HG03060 (cell line): Measurements from ENCODE around the gene AGAP2.
"Not testable (repeated sequence)": the region's sequence is repeated elsewhere in the genome, so short reads cannot be mapped to it uniquely, and the experiment has no call there.

Experiments
- ATAC-seq: cut with Tn5 transposase; IDR thresholded peaks from one replicate; pipeline ENCODE4 v1.9.1; 2021; ENCODE audit warnings: low read depth, moderate number of reproducible peaks; ENCODE audit not compliant: unreplicated experiment

AGAP2 gene

DNA sequence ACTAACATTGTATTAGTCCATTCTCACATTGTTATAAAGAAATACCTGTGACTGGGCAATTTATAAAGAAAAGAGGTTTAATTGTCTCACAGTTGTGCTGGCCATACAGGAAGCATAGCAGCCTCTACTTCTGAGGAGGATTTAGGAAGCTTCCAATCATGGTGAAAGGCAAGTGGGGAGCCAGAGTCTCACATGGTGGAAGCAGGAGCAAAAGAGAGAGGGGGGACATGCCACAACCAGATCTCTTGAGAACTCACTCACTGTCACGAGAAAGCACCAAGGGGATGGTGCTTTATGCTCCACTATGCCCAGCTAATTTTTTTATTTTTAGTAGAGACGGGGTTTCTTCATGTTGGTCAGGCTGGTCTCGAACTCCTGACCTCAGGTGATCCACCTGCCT, 31.3 kb downstream of the AGAP2 start:
- no peak for ATAC-seq

DNA sequence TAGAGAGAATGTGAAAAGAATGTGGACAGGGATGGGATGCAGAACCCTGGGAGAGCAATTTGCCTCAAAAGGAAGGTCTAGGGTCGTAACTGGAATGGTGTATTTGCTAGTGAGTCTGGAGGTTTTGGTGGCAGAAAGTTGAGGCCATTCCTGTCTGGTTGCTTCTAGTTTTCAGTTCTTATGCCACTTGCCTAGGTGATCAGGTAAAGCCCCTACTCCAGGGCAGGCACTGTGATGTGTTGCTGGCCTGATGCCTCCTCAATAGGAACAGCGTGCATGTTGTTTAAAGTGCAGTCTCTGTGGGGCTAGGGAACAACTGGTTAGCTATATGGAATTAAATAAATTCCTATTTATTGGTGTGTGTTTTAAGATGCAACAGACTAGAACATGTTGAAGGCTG, 38.2 kb downstream of the AGAP2 start:
- no peak for ATAC-seq

GRCh38 chr12:57698414-57698813, 40.1 kb downstream of the AGAP2 start:
- no peak for ATAC-seq

DNA sequence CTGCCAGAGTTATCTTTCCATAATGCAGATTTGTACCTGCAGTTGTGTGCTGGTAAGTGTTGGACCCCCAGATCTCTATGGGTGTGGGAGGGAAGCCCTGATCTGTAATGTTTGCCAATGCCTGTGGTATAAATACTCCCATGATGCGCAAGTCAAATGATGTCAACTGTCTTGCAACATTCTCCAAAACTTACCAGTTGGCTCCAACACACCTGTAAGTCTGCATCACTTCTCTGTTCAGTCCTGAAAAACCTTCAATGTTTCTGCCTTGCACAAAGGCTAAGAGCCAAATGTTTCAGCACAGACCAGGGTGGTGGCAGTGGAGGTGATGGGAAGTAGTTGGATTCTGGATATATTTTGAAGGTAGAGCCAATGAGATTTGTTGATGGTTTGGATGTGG, 41.5 kb downstream of the AGAP2 start:
- ATAC-seq = no peak

DNA sequence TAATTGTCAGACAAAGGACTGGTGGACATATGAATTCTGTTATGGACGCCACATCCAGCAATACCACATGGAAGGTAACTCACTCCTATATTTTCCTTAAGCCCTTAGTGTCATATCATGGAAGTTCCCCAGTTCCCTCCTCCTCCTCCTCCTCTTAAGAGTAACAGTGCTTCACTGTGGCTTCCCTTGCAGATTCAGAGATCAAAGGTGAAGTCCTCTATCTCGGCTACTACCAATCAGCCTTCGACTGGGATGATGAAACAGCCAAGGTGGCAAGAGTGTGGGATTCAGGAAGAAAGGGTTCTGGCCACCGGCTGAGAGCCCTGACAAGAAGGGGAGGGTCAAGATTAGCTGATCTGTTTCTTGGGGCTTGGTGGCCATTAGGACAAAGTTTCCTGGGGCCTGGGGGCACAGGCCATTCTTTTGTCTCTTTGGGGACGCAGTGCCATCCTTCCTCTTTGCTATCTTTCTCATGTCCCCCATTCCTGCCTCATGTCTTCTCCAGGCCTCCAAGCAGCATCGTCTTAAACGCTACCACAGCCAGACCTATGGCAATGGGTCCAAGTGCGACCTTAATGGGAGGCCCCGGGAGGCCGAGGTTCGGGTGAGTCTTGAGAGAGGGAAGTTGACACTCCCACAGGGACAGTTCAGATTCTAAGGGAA, 42.6 kb downstream of the AGAP2 start:
- no peak for ATAC-seq

GRCh38 chr12:57694459-57695019, 44.0 kb downstream of the AGAP2 start:
- no peak for ATAC-seq

DNA sequence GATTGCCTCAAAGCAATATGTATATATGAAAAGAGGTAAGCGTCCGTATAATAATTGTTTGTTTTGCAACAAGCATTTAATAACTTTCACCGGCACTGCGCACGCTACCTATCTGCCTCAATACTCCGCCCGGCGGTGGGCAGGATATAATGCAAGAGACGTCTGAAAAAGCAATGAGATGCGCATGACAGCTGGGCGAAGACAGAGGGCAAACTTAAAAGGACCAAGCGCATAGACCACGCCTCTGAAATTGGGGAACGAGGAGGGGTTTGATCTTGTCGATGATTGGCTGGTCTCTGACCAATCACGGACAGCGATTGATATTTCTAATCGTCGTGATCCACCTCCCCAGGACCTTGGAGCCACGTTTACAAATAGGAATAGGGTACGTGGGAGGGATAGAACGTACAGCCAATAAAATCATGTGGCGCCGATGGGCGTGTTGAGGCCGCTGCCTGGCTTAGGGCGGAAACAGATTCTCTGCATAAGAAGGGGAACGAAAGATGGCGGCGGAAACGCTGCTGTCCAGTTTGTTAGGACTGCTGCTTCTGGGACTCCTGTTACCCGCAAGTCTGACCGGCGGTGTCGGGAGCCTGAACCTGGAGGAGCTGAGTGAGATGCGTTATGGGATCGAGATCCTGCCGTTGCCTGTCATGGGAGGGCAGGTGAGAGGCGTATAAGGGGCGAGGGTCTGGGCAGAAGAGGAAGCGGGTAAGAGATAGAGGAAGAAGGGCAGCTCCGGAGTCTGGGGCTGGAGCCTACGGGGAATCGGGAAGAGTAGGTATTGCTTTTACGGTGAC, 44.7 kb downstream of the AGAP2 start, which contains the start of gene OS9:
Gene OS9, plus strand, starts transcription at position 474 of the 800 bp plus-strand sequence. Its CDS starts 30 bp downstream, at position 504.
- peak; percentile 97 for ATAC-seq

DNA sequence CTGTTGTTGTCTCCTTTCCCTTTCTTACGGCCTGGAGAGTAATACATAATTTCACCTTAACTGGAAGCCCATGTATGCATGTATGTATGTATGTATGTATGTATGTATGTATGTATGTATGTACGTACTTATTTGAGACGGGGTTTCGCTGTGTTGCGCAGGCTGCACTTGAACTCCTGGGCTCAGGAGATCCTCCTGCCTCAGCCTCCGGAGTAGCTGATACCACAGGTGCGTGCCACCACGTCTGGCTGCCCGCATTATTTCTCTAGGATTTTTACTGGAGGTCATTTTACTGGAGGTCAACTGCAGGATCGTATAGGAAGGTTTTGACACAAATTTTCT, 45.3 kb downstream of the AGAP2 start:
- no peak for ATAC-seq

DNA sequence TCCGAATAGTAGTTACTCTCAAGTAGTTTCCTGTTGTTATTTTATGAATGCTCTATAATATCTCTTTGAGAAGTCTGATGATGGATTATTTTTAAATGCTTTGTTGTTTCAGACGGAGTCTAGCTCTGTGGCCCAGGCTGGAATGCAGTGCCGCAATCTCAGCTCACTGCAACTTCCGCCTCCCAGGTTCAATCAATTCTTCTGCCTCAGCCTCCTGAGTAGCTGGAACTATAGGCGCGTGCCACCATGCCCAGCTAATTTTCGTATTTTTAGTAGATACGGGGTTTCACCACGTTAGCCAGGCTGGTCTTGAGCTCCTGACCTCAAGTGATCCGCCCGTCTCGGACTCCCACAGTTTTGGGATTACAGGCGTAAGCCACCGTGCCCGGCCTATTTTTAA, 46.0 kb downstream of the AGAP2 start:
- ATAC-seq = no peak

DNA sequence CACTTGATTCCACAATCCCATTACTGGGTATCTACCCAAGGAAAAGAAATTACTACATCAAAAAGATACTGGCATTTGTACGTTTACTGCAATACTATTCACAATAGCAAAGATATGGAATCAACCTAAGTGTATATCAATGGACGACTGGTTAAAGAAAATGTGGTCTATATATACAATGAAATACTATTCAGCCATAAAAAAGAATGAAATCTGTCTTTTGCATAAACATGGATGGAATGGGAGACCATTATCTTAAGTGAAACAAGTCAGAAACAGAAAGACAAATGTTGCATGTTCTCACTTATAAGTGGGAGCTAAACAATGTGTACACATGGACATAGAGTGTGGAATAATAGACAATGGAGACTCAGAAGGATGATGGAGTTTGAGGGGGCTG, 49.6 kb downstream of the AGAP2 start:
- ATAC-seq = no peak

DNA sequence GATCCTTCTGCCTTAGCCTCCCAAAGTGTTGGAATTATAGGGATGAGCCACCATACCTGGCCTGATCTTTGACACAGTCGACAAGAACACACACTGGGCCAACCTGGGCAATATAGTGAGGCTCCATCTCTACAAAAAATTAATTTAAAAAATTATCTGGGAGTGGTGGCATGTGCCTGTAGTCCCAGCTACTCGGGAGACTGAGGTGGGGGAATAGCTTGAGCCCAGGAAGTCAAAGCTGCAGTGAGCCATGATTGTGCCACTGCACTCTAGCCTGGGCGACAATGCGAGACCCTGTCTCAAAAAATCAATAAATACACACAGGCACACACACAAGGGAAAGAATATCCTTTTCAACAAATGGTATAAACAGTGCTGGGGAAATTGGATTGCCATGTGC, 50.7 kb downstream of the AGAP2 start:
- no peak for ATAC-seq

- ATAC-seq = no peak
These were observed 58.8 kb downstream of the AGAP2 start for GRCh38 chr12:57679697-57680096.

- not testable (repeated sequence) for ATAC-seq
These were observed 60.6 kb downstream of the AGAP2 start for GRCh38 chr12:57677947-57678346.

GRCh38 chr12:57674691-57675090, 63.9 kb downstream of the AGAP2 start:
- no peak for ATAC-seq
